BLaER1 treated with 17β-estradiol and CSF1 and Interleukin-3, amounts not matched to agents 10 nM and 100 nM (cell line): ENCODE measurements around the gene TOPAZ1.

Experiments used
- H3K27ac ChIP-seq, 11 experiments: shearing (Covaris generic); formaldehyde crosslinking; 2 replicates each; pipeline ENCODE4 v1.8.1; 2022
- H3K27me3 ChIP-seq, 11 experiments: shearing (Covaris generic); formaldehyde crosslinking; 2 replicates each; pipeline ENCODE4 v1.8.1; 2022
- H3K36me3 ChIP-seq, 11 experiments: shearing (Covaris generic); formaldehyde crosslinking; 2 replicates each; pipeline ENCODE4 v1.8.1; 2022
- H3K4me1 ChIP-seq, 10 experiments: shearing (Covaris generic); formaldehyde crosslinking; 2 replicates each; pipeline ENCODE4 v1.8.1; 2022
- H3K4me2 ChIP-seq, 11 experiments: shearing (Covaris generic); formaldehyde crosslinking; 2 replicates each; pipeline ENCODE4 v1.8.1; 2022
- H3K4me3 ChIP-seq, 10 experiments: shearing (Covaris generic); formaldehyde crosslinking; 2 replicates each; pipeline ENCODE4 v1.8.1; 2022
- H3K9ac ChIP-seq, 11 experiments: shearing (Covaris generic); formaldehyde crosslinking; 2 replicates each; pipeline ENCODE4 v1.8.1; 2022
- H3K9me3 ChIP-seq, 11 experiments: shearing (Covaris generic); formaldehyde crosslinking; replicated peaks in 1 of 11; 2 replicates each; pipeline ENCODE4 v1.8.1; 2022
- H4K20me1 ChIP-seq, 11 experiments: shearing (Covaris generic); formaldehyde crosslinking; 2 replicates each; pipeline ENCODE4 v1.8.1; 2022
- Cebpa-rat ChIP-seq, 11 experiments: shearing (Covaris generic); IDR thresholded peaks; 2 replicates each; pipeline ENCODE4 v1.8.1; 2022

TOPAZ1 gene

DNA sequence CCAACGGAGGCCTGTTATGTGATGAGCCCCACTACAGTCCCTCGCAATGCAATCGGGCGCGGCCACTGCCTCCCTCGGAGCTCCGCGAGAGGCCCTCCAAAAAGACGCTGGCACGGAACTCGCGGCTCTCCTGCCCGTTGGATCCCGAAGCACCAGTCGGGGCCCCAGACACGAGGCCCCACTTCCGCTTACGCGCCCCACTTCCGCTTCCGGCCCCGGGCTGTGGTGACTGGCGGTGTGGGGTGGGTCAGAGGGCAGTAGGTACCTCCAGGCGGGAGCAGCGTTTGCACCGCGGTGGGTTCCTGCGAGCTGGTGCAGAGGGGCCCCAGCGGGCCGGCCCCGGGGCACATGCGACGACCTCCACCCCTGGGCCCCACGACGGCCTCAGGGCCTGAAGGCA, at the start of gene TOPAZ1:
Gene TOPAZ1 (plus strand): TSS at position 181 of the 400 bp plus-strand sequence. CDS start 168 bp downstream, at position 349.
- Histone ChIP-seq H4K20me1 (no peaks in the 10 kb centered on the region), H3K9me3 (peaks cover 10 to 16% (median 13%) of the 10 kb centered on the region in 11 experiments), H3K36me3 (0 out of 22 replicates have a peak, but pooled peaks cover 0 to 2% (median 0%) of the 10 kb centered on the region in 11 experiments), H3K9ac (no peak within 1 kb of the TSS), H3K4me1 (no peaks in the 10 kb centered on the region), H3K27me3 (no peaks in the 10 kb centered on the region), H3K27ac (no peak within 1 kb of the TSS), H3K4me3 (no peak within 1 kb of the TSS), H3K4me2 (no peak within 1 kb of the TSS)
- no peak for TF ChIP-seq Cebpa-rat (IDR thresholded peaks at IDR 0.05)

DNA sequence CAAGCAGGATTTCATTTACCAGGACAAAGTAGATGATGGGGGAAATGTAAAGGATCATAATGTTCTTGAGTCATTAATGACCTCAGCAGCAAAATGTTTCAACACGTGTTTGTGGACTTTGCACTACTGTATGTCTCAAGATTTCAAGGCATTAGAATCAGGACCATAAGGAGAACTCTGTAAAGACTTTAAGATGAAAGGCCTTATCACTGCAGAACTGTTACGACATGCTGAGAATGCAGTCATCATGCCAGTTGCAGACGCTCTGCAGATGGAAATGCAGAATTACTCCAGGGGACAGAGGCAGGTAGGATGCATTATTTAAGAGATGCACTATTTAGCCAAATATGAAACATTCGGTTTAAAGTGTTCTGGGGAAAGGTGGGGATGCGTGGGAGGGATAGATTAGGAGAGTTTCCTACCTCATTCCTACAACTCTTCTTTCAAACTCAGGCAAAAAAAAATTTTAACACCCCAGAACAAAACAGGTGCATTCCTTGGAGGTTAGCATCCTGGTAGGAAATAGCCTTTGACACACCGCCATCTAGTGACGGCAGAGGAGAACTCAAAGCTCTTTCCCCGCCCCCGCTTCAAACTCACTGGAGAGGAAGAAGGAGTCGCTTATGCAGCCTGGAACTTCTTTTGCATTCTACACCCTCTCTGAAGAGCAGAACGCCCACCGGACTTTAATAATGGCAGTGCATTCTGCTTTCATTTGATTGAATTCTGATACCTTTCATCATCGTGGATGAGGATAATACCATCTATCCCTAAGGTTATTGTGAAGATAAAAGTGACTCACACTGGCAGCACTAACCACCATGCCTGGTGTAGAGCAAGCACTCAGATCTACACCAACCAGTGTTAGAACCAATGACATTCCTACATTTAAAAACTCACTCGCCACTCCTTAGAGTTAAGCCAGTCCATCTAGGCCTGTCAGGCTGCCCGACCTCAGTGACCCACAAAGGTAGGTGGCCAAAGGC, 43.1 kb upstream of the TOPAZ1 start:
- Histone ChIP-seq H3K27me3 (no peaks in the 10 kb centered on the region), H3K4me2 (peak overlapping the region in 1 of 11 experiments; percentile 18; a peak in 1 of 22 replicates), H3K9ac (no peak overlapping the region), H3K4me3 (no peak overlapping the region), H3K4me1 (no peaks in the 10 kb centered on the region; a peak in 1 of 20 replicates), H3K36me3 (no peaks in the 10 kb centered on the region), H3K27ac (no peak overlapping the region), H4K20me1 (no peaks in the 10 kb centered on the region), H3K9me3 (no peaks in the 10 kb centered on the region)
- TF ChIP-seq Cebpa-rat (IDR thresholded peaks at IDR 0.05): no peak

DNA sequence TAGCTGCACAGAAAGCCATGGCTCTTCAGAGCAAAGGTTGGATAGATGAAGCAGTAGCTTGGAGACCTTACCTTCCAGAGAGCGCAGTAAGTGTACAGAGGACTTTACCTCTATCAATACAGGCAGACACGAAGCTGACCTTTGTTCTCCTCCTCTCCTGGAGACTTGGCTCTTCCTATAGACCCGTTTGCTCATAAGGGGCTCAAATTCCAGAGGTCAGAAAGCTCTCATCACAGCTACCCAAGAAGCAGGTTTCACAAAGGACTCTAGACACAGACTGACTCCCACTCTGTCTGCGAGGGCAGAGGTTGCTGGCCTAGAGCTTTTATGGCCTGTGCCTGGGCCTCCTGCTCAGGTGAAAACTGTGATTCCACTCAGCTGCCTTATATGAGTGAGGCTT, 35.4 kb upstream of the TOPAZ1 start:
- Histone ChIP-seq H3K27ac (no peak overlapping the region), H4K20me1 (no peaks in the 10 kb centered on the region)

DNA sequence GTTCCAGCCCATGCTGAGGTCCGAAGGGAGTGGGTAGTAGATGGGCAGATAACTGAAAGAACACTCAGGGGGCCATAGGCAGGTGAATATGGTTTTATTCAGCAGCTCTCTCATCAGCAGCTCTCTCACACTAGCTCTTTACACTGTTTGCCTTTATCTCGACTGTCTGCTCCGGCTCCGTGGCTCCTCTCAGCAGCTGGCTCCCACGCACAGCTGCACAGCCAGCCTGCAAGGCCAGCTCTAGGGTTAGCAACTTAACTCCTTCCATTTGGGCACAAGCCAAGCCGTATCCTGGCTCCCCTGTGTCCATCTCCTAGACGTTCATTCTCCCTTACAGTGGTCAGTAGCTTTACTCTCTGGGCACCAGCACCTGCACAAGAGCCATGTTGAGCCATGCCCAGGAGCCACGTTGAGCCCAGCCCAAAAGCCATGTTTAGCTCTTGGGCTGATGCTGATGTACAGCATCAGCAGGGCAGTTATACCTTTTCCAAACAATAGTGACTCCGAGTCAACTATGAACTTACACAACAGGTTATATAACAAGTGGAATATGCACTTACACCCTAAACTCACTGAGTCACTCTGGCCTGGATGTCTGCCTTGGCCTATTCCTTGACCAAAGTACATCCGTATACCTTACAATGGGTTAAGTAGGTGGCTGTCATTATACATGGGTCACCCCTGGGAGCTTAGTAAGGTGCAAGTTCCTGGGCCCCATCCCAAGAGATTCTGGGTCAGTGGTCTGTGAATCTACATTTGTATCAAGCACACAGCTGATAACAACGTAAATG, 34.6 kb upstream of the TOPAZ1 start:
- Histone ChIP-seq H4K20me1 (no peaks in the 10 kb centered on the region), H3K9me3 (no peaks in the 10 kb centered on the region), H3K27me3 (peaks cover 0 to 16% (median 0%) of the 10 kb centered on the region in 11 experiments; a peak in 2 of 22 replicates), H3K4me2 (peak overlapping the region in 8 of 11 experiments; percentile 39 to 70 (median 51); a peak in 15 of 22 replicates), H3K4me3 (no peak overlapping the region), H3K9ac (no peak overlapping the region), H3K36me3 (no peaks in the 10 kb centered on the region), H3K27ac (peak overlapping the region in 1 of 11 experiments; percentile 23; a peak in 1 of 22 replicates), H3K4me1 (peaks cover 14 to 27% (median 21%) of the 10 kb centered on the region in 10 experiments)
- no peak for TF ChIP-seq Cebpa-rat (IDR thresholded peaks at IDR 0.05)

More for the DNA sequence above, 35.4 kb upstream of the TOPAZ1 start:
- Histone ChIP-seq H3K36me3 (no peaks in the 10 kb centered on the region), H3K9ac (no peak overlapping the region), H3K9me3 (no peaks in the 10 kb centered on the region), H3K4me2 (no peak overlapping the region), H3K27me3 (peaks cover 0 to 16% (median 0%) of the 10 kb centered on the region in 11 experiments; a peak in 2 of 22 replicates), H3K4me1 (peaks cover 14 to 27% (median 21%) of the 10 kb centered on the region in 10 experiments), H3K4me3 (no peak overlapping the region)
- no peak for TF ChIP-seq Cebpa-rat (IDR thresholded peaks at IDR 0.05)

DNA sequence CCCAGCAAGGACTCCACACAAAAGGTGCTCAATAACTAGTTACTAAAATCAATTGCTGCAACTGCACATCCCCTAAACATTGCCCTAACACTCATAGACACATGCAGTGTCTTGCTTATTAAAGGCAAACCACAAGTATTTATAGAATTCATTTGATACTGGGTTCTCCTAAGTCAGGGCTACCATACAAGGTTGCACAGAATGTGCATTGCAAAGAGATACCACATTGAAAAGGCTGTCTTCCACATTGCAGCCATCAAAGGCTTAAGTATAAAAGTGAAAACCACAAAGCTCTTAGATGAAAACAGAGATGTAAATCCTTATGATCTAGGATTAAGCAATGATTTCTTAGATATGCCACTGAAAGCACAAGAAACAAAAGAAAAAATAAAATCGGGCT, 33.6 kb upstream of the TOPAZ1 start:
- Histone ChIP-seq H3K9ac (no peak overlapping the region), H3K4me3 (no peak overlapping the region), H3K9me3 (no peaks in the 10 kb centered on the region), H3K4me2 (peak overlapping the region; percentile 36 to 70 (median 51); a peak in 21 of 22 replicates), H3K36me3 (no peaks in the 10 kb centered on the region), H3K27me3 (peaks cover 0 to 16% (median 0%) of the 10 kb centered on the region in 11 experiments; a peak in 2 of 22 replicates), H3K4me1 (peaks cover 14 to 27% (median 21%) of the 10 kb centered on the region in 10 experiments), H4K20me1 (no peaks in the 10 kb centered on the region), H3K27ac (peak overlapping the region in 1 of 11 experiments; percentile 23; a peak in 1 of 22 replicates)
- TF ChIP-seq Cebpa-rat (IDR thresholded peaks at IDR 0.05): no peak

DNA sequence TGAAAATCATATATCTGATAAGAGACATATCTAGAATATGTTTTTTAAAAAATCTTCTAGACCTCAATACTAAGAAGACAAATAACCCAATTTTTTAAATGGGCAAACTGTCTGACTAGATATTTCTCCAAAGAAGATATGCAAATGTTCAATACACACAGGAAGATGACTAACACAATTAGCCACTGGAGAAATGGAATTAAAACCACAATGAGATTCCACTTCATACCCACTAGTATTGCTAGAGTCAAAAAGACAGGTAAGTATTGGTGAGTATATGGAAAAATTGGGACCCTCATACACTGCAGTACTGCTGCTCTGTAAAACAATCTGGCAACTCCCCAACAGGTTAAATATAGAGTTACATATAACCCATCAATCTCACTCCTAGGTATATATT, 33.1 kb upstream of the TOPAZ1 start:
- H3K27me3 ChIP-seq: peaks cover 0 to 16% (median 0%) of the 10 kb centered on the region in 11 experiments; a peak in 2 of 22 replicates
- no peak overlapping the region for H3K27ac ChIP-seq
- peak overlapping the region in 7 of 11 experiments; percentile 16 to 70 (median 51); a peak in 12 of 22 replicates for H3K4me2 ChIP-seq
- H3K36me3 ChIP-seq: no peaks in the 10 kb centered on the region
- H3K9me3 ChIP-seq: no peaks in the 10 kb centered on the region
- no peak overlapping the region for H3K4me3 ChIP-seq
- no peak overlapping the region for H3K9ac ChIP-seq
- TF ChIP-seq Cebpa-rat (IDR thresholded peaks at IDR 0.05): no peak
- no peaks in the 10 kb centered on the region for H4K20me1 ChIP-seq
- peaks cover 14 to 27% (median 21%) of the 10 kb centered on the region in 10 experiments for H3K4me1 ChIP-seq

- Histone ChIP-seq H3K4me3 (no peak overlapping the region), H3K36me3 (no peaks in the 10 kb centered on the region), H3K9me3 (peaks cover 8 to 18% (median 13%) of the 10 kb centered on the region in 11 experiments; a peak in 17 of 22 replicates), H4K20me1 (no peaks in the 10 kb centered on the region), H3K27me3 (peaks cover 0 to 12% (median 0%) of the 10 kb centered on the region in 11 experiments; a peak in 2 of 22 replicates), H3K4me1 (peaks cover 14 to 28% (median 21%) of the 10 kb centered on the region in 10 experiments), H3K9ac (no peak overlapping the region), H3K27ac (no peak overlapping the region), H3K4me2 (no peak overlapping the region)
- no peak for TF ChIP-seq Cebpa-rat (IDR thresholded peaks at IDR 0.05)
These were observed 30.7 kb upstream of the TOPAZ1 start for GRCh38 chr3:44210967-44211366.

DNA sequence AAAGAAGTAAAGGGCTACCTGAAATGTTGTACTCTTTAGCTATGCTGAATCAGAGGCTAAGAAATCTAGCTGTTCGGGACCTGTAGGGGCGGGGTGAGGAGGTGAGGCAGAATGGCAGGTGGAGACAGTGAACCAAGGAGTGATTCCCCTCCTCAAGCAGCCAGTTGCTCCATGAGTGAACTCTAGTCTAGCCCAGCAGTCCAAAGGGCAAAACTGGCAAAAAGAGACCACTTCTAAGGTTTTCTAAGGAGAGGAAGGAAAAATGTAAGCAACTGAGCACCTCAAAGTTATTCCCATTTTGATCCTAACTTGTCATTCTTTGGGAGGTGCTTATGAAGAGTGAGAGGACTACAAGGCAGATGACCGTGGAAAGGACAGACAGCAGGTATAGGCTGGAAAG, 19.3 kb upstream of the TOPAZ1 start:
- no peaks in the 10 kb centered on the region for H3K36me3 ChIP-seq
- TF ChIP-seq Cebpa-rat (IDR thresholded peaks at IDR 0.05): no peak
- peaks cover 0 to 13% (median 0%) of the 10 kb centered on the region in 10 experiments; a peak in 5 of 20 replicates for H3K4me1 ChIP-seq
- no peak overlapping the region for H3K27ac ChIP-seq
- H4K20me1 ChIP-seq: no peaks in the 10 kb centered on the region
- H3K4me3 ChIP-seq: no peak overlapping the region
- peaks cover 0 to 8% (median 0%) of the 10 kb centered on the region in 11 experiments; a peak in 1 of 22 replicates for H3K27me3 ChIP-seq
- no peak overlapping the region for H3K4me2 ChIP-seq
- H3K9me3 ChIP-seq: no peaks in the 10 kb centered on the region; a peak in 1 of 22 replicates
- H3K9ac ChIP-seq: no peak overlapping the region
